GM23338 (cell line): ENCODE results near the gene MAP2K3. TPM values are rescaled to one million over a fixed set of nuclear protein-coding genes. Genes with fewer than 3 reads are reported as not detected.

ENCODE experiments used
- ATAC-seq: fragments of 200-7000 bp; cut with Tn5 transposase; 3 replicates; pipeline ENCODE4 v1.9.1; 2020
- DNase-seq: peaks from one replicate; pipeline ENCODE4 v3.0.0-alpha.2; 2015; ENCODE audit warnings: low spot score
- H2AFZ ChIP-seq: fragments of 200-600 bp; sonication (generic); 2 replicates; pipeline ENCODE4 v1.8.0; 2016; ENCODE audit warnings: antibody characterized with exemption, mild to moderate bottlenecking, moderate library complexity
- H3F3A ChIP-seq: fragments of 200-600 bp; sonication (generic); replicated peaks from 2 replicates; pipeline ENCODE4 v1.8.0; 2017; ENCODE audit warnings: antibody characterized with exemption, mixed run types, low read depth
- H3K27ac ChIP-seq: fragments of 200-600 bp; sonication (generic); 2 replicates; pipeline ENCODE4 v1.6.1; 2016; ENCODE audit warnings: low read depth
- H3K27me3 ChIP-seq: fragments of 200-600 bp; sonication (generic); 2 replicates; pipeline ENCODE4 v1.8.0; 2016; ENCODE audit warnings: mild to moderate bottlenecking, mixed run types, moderate library complexity; ENCODE audit not compliant: insufficient read depth
- H3K36me3 ChIP-seq: fragments of 200-600 bp; sonication (generic); 2 replicates; pipeline ENCODE4 v1.8.0; 2016; ENCODE audit warnings: mild to moderate bottlenecking; ENCODE audit not compliant: insufficient read depth
- H3K4me1 ChIP-seq: fragments of 200-600 bp; sonication (generic); 2 replicates; pipeline ENCODE4 v1.8.0; 2016; ENCODE audit warnings: mild to moderate bottlenecking, moderate library complexity; ENCODE audit not compliant: insufficient read depth
- H3K4me2 ChIP-seq: fragments of 200-600 bp; sonication (generic); 2 replicates; pipeline ENCODE4 v1.7.1; 2017; ENCODE audit warnings: mixed run types
- H3K4me3 ChIP-seq: fragments of 200-600 bp; sonication (generic); 2 replicates; pipeline ENCODE4 v1.6.1; 2016; ENCODE audit warnings: mixed run types
- H3K79me2 ChIP-seq: fragments of 200-600 bp; sonication (generic); replicated peaks from 2 replicates; pipeline ENCODE4 v1.8.0; 2017; ENCODE audit warnings: mild to moderate bottlenecking; ENCODE audit not compliant: insufficient read depth
- H3K9me2 ChIP-seq: fragments of 200-600 bp; sonication (generic); 2 replicates; pipeline ENCODE4 v1.8.0; 2017; ENCODE audit not compliant: insufficient read depth
- H4K20me1 ChIP-seq: fragments of 200-600 bp; sonication (generic); replicated peaks from 2 replicates; pipeline ENCODE4 v1.8.0; 2017; ENCODE audit warnings: mild to moderate bottlenecking; ENCODE audit not compliant: insufficient read depth
- H3K27ac Mint-ChIP-seq: 2 replicates; pipeline ENCODE4 v1.8.0; 2020; ENCODE audit warnings: inconsistent platforms, mild to moderate bottlenecking, moderate library complexity, mixed read lengths
- H3K27me3 Mint-ChIP-seq: 3 replicates; pipeline ENCODE4 v1.8.0; 2022; ENCODE audit warnings: low read depth, mild to moderate bottlenecking, moderate library complexity, mixed read lengths, inconsistent platforms; ENCODE audit not compliant: insufficient read depth, poor library complexity
- H3K36me3 Mint-ChIP-seq: 3 replicates; pipeline ENCODE4 v1.8.0; 2021; ENCODE audit warnings: low read depth, mild to moderate bottlenecking, inconsistent platforms, moderate library complexity, mixed read lengths
- H3K4me1 Mint-ChIP-seq: 3 replicates; pipeline ENCODE4 v1.8.0; 2020; ENCODE audit warnings: mild to moderate bottlenecking, inconsistent platforms, mixed read lengths
- H3K4me3 Mint-ChIP-seq: 3 replicates; pipeline ENCODE4 v1.8.0; 2021; ENCODE audit warnings: moderate library complexity, mild to moderate bottlenecking, inconsistent platforms, mixed read lengths
- H3K9me3 Mint-ChIP-seq: 3 replicates; pipeline ENCODE4 v1.8.0; 2020; ENCODE audit warnings: moderate library complexity, mild to moderate bottlenecking, inconsistent platforms, mixed read lengths
- CREB1 ChIP-seq: fragments of 250-450 bp; sonication (Bioruptor Pico); IDR thresholded peaks from 2 replicates; pipeline ENCODE4 v1.5.0; 2020; ENCODE audit warnings: low read depth, mild to moderate bottlenecking, moderate library complexity
- CTCF ChIP-seq, 2 experiments: fragments of 200-600 bp in 1 of 2; sonication (generic) in 1 of 2; conservative IDR thresholded peaks; 2 replicates each; pipeline versions ENCODE4 v1.5.1 to v1.6.1; 2016 to 2017; ENCODE audit warnings: antibody characterized with exemption in 2 of 2, low read depth in 2 of 2, mild to moderate bottlenecking in 2 of 2, moderate library complexity in 1 of 2
- EZH2 ChIP-seq: fragments of 200-600 bp; sonication (generic); IDR thresholded peaks from one replicate; pipeline ENCODE4 v1.8.0; 2017; ENCODE audit warnings: antibody characterized with exemption, mild to moderate bottlenecking, low read depth; ENCODE audit not compliant: unreplicated experiment
- EZH2phosphoT487 ChIP-seq: fragments of 200-600 bp; sonication (generic); IDR thresholded peaks from one replicate; pipeline ENCODE4 v1.8.1; 2018; ENCODE audit warnings: antibody characterized with exemption; ENCODE audit not compliant: unreplicated experiment
- JUNB ChIP-seq: IDR thresholded peaks from one replicate; pipeline ENCODE4 v1.6.1; 2016; ENCODE audit warnings: antibody characterized with exemption; ENCODE audit not compliant: unreplicated experiment
- NANOG ChIP-seq: IDR thresholded peaks from 2 replicates; pipeline ENCODE4 v1.6.1; 2016; ENCODE audit warnings: antibody characterized with exemption, borderline replicate concordance
- POLR2AphosphoS5 ChIP-seq: IDR thresholded peaks from 2 replicates; pipeline ENCODE4 v1.6.1; 2016; ENCODE audit warnings: antibody characterized with exemption, low read depth
- STAT1 ChIP-seq: IDR thresholded peaks from one replicate; pipeline ENCODE4 v1.6.1; 2016; ENCODE audit warnings: antibody characterized with exemption; ENCODE audit not compliant: unreplicated experiment
- ZNF114 ChIP-seq: fragments of 250-450 bp; sonication (Bioruptor Pico); IDR thresholded peaks from 2 replicates; pipeline ENCODE4 v1.5.0; 2020; ENCODE audit warnings: mild to moderate bottlenecking, moderate library complexity
- ZNF331 ChIP-seq: fragments of 250-450 bp; sonication (Bioruptor Pico); IDR thresholded peaks from 2 replicates; pipeline ENCODE4 v1.5.0; 2020; ENCODE audit warnings: low read depth, mild to moderate bottlenecking, moderate library complexity
- ZNF462 ChIP-seq: fragments of 250-450 bp; sonication (Bioruptor Pico); IDR thresholded peaks from 2 replicates; pipeline ENCODE4 v1.5.0; 2020; ENCODE audit warnings: mild to moderate bottlenecking, moderate library complexity
- polyA plus RNA-seq: library from polyadenylated mRNA; unstranded; fragments of >200 nt; fragmentation: Nextera tagmentation; extraction: Ambion mirVana; gene quantifications from 2 replicates; pipeline ENCODE4 v1.2.1, GENCODE V29; 2016
- total RNA-seq: library from RNA; depleted of rRNA; stranded (reverse); fragments of >200 nt; shearing (Covaris generic); gene quantifications from 2 replicates; pipeline ENCODE4 v1.2.3, GENCODE V29; 2014
- TF ChIP-seq, protein P1 (sequence below): IDR thresholded peaks from one replicate; pipeline ENCODE4 v1.6.1; 2018; ENCODE audit warnings: antibody characterized with exemption; ENCODE audit not compliant: unreplicated experiment
- TF ChIP-seq, protein P2 (sequence below): IDR thresholded peaks from 2 replicates; pipeline ENCODE4 v1.6.1; 2016; ENCODE audit warnings: antibody characterized with exemption

MAP2K3 gene
- total and polyA plus RNA-seq, 2 experiments from 2014 or later = 28.5 to 31.7 TPM

DNA sequence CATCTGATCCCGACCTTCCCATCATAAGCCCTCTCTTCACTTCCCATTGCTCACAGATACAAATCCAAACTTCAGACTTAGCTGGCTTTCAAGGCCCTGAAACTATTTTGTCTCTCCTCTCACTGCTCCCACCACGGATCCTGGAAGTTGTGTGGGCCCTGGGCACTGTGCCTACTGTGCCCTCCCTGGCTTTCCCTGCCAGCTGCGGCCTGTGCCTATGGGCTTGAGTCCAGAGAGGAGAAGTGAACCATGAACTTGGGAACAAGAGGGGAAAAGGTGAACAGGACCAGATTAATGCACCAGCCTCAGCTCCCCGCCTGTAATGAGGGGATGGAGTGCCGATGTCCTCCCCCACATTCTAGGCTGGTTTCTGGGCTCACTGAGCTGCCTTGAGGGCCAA is 72.8 kb downstream of the MAP2K3 start:
- no peak overlapping the region for H3K4me3 ChIP-seq
- H3K4me1 ChIP-seq = no peaks in the 10 kb centered on the region; the same call in 1 of the 2 replicates
- peaks cover 15% of the 10 kb centered on the region for H3K4me1 Mint-ChIP-seq
- no peaks in the 10 kb centered on the region for H4K20me1 ChIP-seq
- H3K36me3 ChIP-seq = no peaks in the 10 kb centered on the region
- H3K4me3 Mint-ChIP-seq = no peak overlapping the region
- no peak overlapping the region for H3K27ac Mint-ChIP-seq
- no peak overlapping the region for H2AFZ ChIP-seq
- no peaks in the 10 kb centered on the region for H3K27me3 ChIP-seq
- peaks cover 15% of the 10 kb centered on the region for H3K27me3 Mint-ChIP-seq
- no peaks in the 10 kb centered on the region for H3K79me2 ChIP-seq
- no peaks in the 10 kb centered on the region for H3K9me2 ChIP-seq
- H3K4me2 ChIP-seq = no peak overlapping the region
- DNase-seq (no peak), ATAC-seq (no peak)
- H3K27ac ChIP-seq = no peak overlapping the region
- TF ChIP-seq EZH2phosphoT487 (no peak), POLR2AphosphoS5 (no peak), ZNF462 (CRISPR knock-in tag) (no peak), STAT1 (no peak), NANOG (no peak), CREB1 (CRISPR knock-in tag) (no peak), CTCF (conservative IDR thresholded peaks at IDR 0.05; ENCODE audit: low read depth in 2 of 2) (no peak), EZH2 (no peak), ZNF114 (CRISPR knock-in tag) (no peak), JUNB (no peak), ZNF331 (CRISPR knock-in tag) (no peak)
- TF ChIP-seq, protein P1, sequence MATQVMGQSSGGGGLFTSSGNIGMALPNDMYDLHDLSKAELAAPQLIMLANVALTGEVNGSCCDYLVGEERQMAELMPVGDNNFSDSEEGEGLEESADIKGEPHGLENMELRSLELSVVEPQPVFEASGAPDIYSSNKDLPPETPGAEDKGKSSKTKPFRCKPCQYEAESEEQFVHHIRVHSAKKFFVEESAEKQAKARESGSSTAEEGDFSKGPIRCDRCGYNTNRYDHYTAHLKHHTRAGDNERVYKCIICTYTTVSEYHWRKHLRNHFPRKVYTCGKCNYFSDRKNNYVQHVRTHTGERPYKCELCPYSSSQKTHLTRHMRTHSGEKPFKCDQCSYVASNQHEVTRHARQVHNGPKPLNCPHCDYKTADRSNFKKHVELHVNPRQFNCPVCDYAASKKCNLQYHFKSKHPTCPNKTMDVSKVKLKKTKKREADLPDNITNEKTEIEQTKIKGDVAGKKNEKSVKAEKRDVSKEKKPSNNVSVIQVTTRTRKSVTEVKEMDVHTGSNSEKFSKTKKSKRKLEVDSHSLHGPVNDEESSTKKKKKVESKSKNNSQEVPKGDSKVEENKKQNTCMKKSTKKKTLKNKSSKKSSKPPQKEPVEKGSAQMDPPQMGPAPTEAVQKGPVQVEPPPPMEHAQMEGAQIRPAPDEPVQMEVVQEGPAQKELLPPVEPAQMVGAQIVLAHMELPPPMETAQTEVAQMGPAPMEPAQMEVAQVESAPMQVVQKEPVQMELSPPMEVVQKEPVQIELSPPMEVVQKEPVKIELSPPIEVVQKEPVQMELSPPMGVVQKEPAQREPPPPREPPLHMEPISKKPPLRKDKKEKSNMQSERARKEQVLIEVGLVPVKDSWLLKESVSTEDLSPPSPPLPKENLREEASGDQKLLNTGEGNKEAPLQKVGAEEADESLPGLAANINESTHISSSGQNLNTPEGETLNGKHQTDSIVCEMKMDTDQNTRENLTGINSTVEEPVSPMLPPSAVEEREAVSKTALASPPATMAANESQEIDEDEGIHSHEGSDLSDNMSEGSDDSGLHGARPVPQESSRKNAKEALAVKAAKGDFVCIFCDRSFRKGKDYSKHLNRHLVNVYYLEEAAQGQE = no peak
- TF ChIP-seq, protein P2, sequence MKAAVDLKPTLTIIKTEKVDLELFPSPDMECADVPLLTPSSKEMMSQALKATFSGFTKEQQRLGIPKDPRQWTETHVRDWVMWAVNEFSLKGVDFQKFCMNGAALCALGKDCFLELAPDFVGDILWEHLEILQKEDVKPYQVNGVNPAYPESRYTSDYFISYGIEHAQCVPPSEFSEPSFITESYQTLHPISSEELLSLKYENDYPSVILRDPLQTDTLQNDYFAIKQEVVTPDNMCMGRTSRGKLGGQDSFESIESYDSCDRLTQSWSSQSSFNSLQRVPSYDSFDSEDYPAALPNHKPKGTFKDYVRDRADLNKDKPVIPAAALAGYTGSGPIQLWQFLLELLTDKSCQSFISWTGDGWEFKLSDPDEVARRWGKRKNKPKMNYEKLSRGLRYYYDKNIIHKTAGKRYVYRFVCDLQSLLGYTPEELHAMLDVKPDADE = no peak
- no peaks in the 10 kb centered on the region for H3F3A ChIP-seq
- peaks cover 4% of the 10 kb centered on the region; the same call in 1 of the 3 replicates for H3K9me3 Mint-ChIP-seq
- H3K36me3 Mint-ChIP-seq = no peaks in the 10 kb centered on the region
